Measurements from ENCODE around the gene IL1RAP. TPM values are rescaled to one million over a fixed set of nuclear protein-coding genes. Genes with fewer than 3 reads are reported as not detected.

The IL1RAP gene
- total and polyA plus RNA-seq, 2 experiments from 2014 or later, result 3.6 to 5.0 TPM

- no peaks in the 10 kb centered on the region for H4K20me1 ChIP-seq (replicated peaks; ENCODE audit: insufficient read depth)
- Mint-ChIP-seq H3K9me3 (no peaks in the 10 kb centered on the region), H3K27ac (no peak overlapping the region), H3K4me1 (peaks cover 7% of the 10 kb centered on the region; the same call in 2 of the 3 replicates), H3K36me3 (ENCODE audit: low read depth) (no peaks in the 10 kb centered on the region), H3K4me3 (no peak overlapping the region), H3K27me3 (ENCODE audit: insufficient read depth, low read depth, poor library complexity) (no peaks in the 10 kb centered on the region)
- no peak overlapping the region for H2AFZ ChIP-seq
- no peaks in the 10 kb centered on the region for H3F3A ChIP-seq (replicated peaks; ENCODE audit: low read depth)
- ATAC-seq (no peak), DNase-seq (ENCODE audit: low spot score) (no peak)
- no peak overlapping the region for H3K4me2 ChIP-seq
- no peaks in the 10 kb centered on the region for H3K27me3 ChIP-seq (ENCODE audit: insufficient read depth)
- H3K27ac ChIP-seq (ENCODE audit: low read depth), result no peak overlapping the region
- no peaks in the 10 kb centered on the region for H3K4me1 ChIP-seq (ENCODE audit: insufficient read depth)
- H3K36me3 ChIP-seq (ENCODE audit: insufficient read depth), result no peaks in the 10 kb centered on the region
- 0 out of 2 replicates have a peak, but pooled peaks cover 3% of the 10 kb centered on the region for H3K9me2 ChIP-seq (ENCODE audit: insufficient read depth)
- no peak overlapping the region for H3K4me3 ChIP-seq
- no peaks in the 10 kb centered on the region for H3K79me2 ChIP-seq (replicated peaks; ENCODE audit: insufficient read depth)
- no peak for TF ChIP-seq NANOG (IDR thresholded peaks at IDR 0.05; ENCODE audit: borderline replicate concordance)
Measured at GRCh38 chr3:190621927-190622326, 108.0 kb downstream of the IL1RAP start.

DNA sequence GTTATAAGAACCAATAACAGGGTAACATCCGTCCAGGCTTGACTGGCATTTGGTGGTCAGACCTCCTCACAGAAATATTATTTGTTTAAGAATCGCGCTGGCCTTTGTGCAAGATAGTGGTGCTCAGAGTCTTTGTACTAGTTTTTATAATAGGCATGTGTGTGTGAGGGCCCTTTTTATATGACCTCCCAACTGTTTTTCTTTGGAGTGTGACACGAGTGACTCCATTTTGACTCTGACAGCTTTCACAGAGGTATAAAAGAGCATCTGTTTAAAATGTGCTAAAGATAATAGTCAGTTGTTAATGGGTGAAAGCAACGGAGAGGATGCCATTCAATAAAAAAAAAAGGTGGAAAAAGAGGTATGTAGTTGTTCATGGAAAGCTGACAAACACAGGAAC lies 110.4 kb downstream of the IL1RAP start:
- ATAC-seq (no peak), DNase-seq (ENCODE audit: low spot score) (no peak)
- H3K36me3 ChIP-seq (ENCODE audit: insufficient read depth), result no peaks in the 10 kb centered on the region
- H3K4me2 ChIP-seq, result no peak overlapping the region
- H3K4me1 ChIP-seq (ENCODE audit: insufficient read depth), result no peaks in the 10 kb centered on the region
- H2AFZ ChIP-seq, result no peak overlapping the region
- H3K4me3 ChIP-seq, result no peak overlapping the region
- H3K36me3 Mint-ChIP-seq (ENCODE audit: low read depth), result no peaks in the 10 kb centered on the region
- no peaks in the 10 kb centered on the region for H3K27me3 Mint-ChIP-seq (ENCODE audit: insufficient read depth, low read depth, poor library complexity)
- H4K20me1 ChIP-seq (replicated peaks; ENCODE audit: insufficient read depth), result no peaks in the 10 kb centered on the region
- no peak overlapping the region for H3K27ac Mint-ChIP-seq
- H3K27me3 ChIP-seq (ENCODE audit: insufficient read depth), result no peaks in the 10 kb centered on the region
- no peak overlapping the region for H3K27ac ChIP-seq (ENCODE audit: low read depth)
- H3F3A ChIP-seq (replicated peaks; ENCODE audit: low read depth), result no peaks in the 10 kb centered on the region
- no peaks in the 10 kb centered on the region for H3K9me3 Mint-ChIP-seq
- peaks cover 3% of the 10 kb centered on the region; the same call in 2 of the 3 replicates for H3K4me1 Mint-ChIP-seq
- 0 out of 2 replicates have a peak, but pooled peaks cover 3% of the 10 kb centered on the region for H3K9me2 ChIP-seq (ENCODE audit: insufficient read depth)
- H3K79me2 ChIP-seq (replicated peaks; ENCODE audit: insufficient read depth), result no peaks in the 10 kb centered on the region
- TF ChIP-seq EZH2 (IDR thresholded peaks at IDR 0.05; ENCODE audit: low read depth, unreplicated experiment), result no peak
- TF ChIP-seq, protein P1, sequence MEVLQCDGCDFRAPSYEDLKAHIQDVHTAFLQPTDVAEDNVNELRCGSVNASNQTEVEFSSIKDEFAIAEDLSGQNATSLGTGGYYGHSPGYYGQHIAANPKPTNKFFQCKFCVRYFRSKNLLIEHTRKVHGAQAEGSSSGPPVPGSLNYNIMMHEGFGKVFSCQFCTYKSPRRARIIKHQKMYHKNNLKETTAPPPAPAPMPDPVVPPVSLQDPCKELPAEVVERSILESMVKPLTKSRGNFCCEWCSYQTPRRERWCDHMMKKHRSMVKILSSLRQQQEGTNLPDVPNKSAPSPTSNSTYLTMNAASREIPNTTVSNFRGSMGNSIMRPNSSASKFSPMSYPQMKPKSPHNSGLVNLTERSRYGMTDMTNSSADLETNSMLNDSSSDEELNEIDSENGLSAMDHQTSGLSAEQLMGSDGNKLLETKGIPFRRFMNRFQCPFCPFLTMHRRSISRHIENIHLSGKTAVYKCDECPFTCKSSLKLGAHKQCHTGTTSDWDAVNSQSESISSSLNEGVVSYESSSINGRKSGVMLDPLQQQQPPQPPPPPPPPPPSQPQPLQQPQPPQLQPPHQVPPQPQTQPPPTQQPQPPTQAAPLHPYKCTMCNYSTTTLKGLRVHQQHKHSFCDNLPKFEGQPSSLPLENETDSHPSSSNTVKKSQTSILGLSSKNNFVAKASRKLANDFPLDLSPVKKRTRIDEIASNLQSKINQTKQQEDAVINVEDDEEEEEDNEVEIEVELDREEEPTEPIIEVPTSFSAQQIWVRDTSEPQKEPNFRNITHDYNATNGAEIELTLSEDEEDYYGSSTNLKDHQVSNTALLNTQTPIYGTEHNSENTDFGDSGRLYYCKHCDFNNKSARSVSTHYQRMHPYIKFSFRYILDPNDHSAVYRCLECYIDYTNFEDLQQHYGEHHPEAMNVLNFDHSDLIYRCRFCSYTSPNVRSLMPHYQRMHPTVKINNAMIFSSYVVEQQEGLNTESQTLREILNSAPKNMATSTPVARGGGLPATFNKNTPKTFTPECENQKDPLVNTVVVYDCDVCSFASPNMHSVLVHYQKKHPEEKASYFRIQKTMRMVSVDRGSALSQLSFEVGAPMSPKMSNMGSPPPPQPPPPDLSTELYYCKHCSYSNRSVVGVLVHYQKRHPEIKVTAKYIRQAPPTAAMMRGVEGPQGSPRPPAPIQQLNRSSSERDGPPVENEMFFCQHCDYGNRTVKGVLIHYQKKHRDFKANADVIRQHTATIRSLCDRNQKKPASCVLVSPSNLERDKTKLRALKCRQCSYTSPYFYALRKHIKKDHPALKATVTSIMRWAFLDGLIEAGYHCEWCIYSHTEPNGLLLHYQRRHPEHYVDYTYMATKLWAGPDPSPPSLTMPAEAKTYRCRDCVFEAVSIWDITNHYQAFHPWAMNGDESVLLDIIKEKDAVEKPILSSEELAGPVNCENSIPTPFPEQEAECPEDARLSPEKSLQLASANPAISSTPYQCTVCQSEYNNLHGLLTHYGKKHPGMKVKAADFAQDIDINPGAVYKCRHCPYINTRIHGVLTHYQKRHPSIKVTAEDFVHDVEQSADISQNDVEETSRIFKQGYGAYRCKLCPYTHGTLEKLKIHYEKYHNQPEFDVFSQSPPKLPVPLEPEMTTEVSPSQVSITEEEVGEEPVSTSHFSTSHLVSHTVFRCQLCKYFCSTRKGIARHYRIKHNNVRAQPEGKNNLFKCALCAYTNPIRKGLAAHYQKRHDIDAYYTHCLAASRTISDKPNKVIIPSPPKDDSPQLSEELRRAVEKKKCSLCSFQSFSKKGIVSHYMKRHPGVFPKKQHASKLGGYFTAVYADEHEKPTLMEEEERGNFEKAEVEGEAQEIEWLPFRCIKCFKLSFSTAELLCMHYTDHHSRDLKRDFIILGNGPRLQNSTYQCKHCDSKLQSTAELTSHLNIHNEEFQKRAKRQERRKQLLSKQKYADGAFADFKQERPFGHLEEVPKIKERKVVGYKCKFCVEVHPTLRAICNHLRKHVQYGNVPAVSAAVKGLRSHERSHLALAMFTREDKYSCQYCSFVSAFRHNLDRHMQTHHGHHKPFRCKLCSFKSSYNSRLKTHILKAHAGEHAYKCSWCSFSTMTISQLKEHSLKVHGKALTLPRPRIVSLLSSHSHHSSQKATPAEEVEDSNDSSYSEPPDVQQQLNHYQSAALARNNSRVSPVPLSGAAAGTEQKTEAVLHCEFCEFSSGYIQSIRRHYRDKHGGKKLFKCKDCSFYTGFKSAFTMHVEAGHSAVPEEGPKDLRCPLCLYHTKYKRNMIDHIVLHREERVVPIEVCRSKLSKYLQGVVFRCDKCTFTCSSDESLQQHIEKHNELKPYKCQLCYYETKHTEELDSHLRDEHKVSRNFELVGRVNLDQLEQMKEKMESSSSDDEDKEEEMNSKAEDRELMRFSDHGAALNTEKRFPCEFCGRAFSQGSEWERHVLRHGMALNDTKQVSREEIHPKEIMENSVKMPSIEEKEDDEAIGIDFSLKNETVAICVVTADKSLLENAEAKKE (CRISPR knock-in tag; IDR thresholded peaks at IDR 0.05), result no peak
- no peak for TF ChIP-seq CREB1 (CRISPR knock-in tag; IDR thresholded peaks at IDR 0.05; ENCODE audit: low read depth)
- no peak for TF ChIP-seq STAT1 (IDR thresholded peaks at IDR 0.05; ENCODE audit: unreplicated experiment)
- no peak for TF ChIP-seq ZNF114 (CRISPR knock-in tag; IDR thresholded peaks at IDR 0.05)
- TF ChIP-seq, protein P2, sequence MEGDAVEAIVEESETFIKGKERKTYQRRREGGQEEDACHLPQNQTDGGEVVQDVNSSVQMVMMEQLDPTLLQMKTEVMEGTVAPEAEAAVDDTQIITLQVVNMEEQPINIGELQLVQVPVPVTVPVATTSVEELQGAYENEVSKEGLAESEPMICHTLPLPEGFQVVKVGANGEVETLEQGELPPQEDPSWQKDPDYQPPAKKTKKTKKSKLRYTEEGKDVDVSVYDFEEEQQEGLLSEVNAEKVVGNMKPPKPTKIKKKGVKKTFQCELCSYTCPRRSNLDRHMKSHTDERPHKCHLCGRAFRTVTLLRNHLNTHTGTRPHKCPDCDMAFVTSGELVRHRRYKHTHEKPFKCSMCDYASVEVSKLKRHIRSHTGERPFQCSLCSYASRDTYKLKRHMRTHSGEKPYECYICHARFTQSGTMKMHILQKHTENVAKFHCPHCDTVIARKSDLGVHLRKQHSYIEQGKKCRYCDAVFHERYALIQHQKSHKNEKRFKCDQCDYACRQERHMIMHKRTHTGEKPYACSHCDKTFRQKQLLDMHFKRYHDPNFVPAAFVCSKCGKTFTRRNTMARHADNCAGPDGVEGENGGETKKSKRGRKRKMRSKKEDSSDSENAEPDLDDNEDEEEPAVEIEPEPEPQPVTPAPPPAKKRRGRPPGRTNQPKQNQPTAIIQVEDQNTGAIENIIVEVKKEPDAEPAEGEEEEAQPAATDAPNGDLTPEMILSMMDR (conservative IDR thresholded peaks at IDR 0.05; ENCODE audit: low read depth in 2 of 2), result no peak
- no peak for TF ChIP-seq POLR2AphosphoS5 (IDR thresholded peaks at IDR 0.05; ENCODE audit: low read depth)
- no peak for TF ChIP-seq REST (IDR thresholded peaks at IDR 0.05; ENCODE audit: unreplicated experiment)
- TF ChIP-seq JUNB (IDR thresholded peaks at IDR 0.05; ENCODE audit: unreplicated experiment), result no peak
- no peak overlapping the region for H3K4me3 Mint-ChIP-seq
